BJ (cell line): ENCODE data around the gene PEX19. TPM values are rescaled to one million over a fixed set of nuclear protein-coding genes. Genes with fewer than 3 reads are reported as not detected.
"Not testable (repeated sequence)": the region's sequence is repeated elsewhere in the genome, so short reads cannot be mapped to it uniquely, and the experiment has no call there.

Experiments used
- CTCF ChIA-PET: fragments of 350-600 bp; formaldehyde crosslinking; extraction: SDS; loops from one replicate; lab custom pipeline; 2021; ENCODE audit warnings: antibody characterized with exemption, inconsistent platforms; lab: Yijun Ruan, JAX
- POLR2A ChIA-PET: fragments of 300-600 bp; sonication (Branson Sonifier 250); formaldehyde crosslinking; extraction: SDS; loops from one replicate; lab custom pipeline; 2021; ENCODE audit warnings: antibody characterized with exemption; lab: Charles Lee
- DNase-seq: peaks from one replicate; pipeline ENCODE4 v3.0.0-alpha.2; 2011; ENCODE audit warnings: low read depth
- H3K27me3 ChIP-seq: 2 replicates; pipeline ENCODE4 v1.6.0; 2011; ENCODE audit warnings: low read length; ENCODE audit not compliant: control insufficient read depth, insufficient read depth
- H3K36me3 ChIP-seq: 2 replicates; pipeline ENCODE4 v1.5.1; 2011; ENCODE audit warnings: low read length; ENCODE audit not compliant: control insufficient read depth, insufficient read depth
- H3K4me3 ChIP-seq: 2 replicates; pipeline ENCODE4 v1.5.1; 2011; ENCODE audit warnings: low read depth, mild to moderate bottlenecking, control low read depth, low read length
- polyA plus RNA-seq: library from polyadenylated mRNA; depleted of rRNA; stranded (reverse); fragments of >200 nt; gene quantifications from 2 replicates; pipeline ENCODE4 v1.2.3, GENCODE V29; 2011
- TF ChIP-seq, protein P1 (sequence below): IDR thresholded peaks from 2 replicates; pipeline ENCODE4 v1.5.1; 2011; ENCODE audit warnings: low read depth, mild to moderate bottlenecking, control low read depth, inconsistent platforms, low read length, moderate library complexity; ENCODE audit not compliant: insufficient read depth

The PEX19 gene
- polyA plus RNA-seq, 1 experiment, result 52.6 TPM

DNA sequence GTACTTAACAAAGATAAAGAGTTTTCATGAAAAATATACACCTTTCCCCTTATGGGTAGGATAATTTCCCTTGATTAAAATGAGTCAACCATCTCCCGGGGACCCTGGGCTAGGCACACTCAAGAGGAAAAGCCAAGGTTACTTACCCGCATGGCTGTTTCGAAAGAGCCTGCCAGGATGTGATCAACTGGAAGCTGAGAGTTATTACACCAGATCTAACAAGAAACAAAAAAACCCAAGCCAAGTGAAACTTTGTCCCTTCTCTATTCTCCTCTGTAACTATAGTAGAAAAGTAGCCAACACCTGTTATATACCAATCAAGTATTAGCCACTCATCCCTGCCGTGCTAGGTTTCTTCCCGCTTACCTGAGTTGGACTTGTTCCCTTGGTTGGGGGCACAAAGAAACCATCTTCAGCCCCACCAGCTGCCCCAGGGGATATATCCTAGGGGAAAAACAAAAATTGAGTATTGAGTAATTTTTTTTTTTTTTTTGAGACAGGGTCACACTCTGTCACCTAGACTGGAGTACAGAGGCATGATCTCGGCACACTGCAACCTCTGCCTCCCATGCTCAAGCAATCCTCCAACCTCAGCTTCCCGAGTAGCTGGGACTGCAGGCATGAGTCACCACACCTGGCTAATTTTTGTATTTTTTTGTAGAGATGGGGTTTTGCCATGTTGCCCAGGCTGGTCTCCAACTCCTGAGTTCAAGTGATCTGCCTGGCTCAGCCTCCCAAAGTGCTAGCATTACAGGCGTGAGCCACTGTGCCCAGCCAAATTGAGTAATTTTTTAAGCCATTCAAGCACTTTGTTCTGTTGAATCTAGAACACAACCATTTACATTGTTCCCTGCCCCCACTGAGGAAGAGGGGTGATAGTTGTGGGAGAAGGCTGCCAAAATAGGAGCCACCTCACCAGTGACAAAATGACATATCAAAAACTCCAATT, 8.4 kb upstream of the PEX19 start:
- Histone ChIP-seq H3K36me3 (peaks cover 57% of the 10 kb centered on the region), H3K4me3 (no peak overlapping the region), H3K27me3 (no peaks in the 10 kb centered on the region)
- TF ChIP-seq, protein P1, sequence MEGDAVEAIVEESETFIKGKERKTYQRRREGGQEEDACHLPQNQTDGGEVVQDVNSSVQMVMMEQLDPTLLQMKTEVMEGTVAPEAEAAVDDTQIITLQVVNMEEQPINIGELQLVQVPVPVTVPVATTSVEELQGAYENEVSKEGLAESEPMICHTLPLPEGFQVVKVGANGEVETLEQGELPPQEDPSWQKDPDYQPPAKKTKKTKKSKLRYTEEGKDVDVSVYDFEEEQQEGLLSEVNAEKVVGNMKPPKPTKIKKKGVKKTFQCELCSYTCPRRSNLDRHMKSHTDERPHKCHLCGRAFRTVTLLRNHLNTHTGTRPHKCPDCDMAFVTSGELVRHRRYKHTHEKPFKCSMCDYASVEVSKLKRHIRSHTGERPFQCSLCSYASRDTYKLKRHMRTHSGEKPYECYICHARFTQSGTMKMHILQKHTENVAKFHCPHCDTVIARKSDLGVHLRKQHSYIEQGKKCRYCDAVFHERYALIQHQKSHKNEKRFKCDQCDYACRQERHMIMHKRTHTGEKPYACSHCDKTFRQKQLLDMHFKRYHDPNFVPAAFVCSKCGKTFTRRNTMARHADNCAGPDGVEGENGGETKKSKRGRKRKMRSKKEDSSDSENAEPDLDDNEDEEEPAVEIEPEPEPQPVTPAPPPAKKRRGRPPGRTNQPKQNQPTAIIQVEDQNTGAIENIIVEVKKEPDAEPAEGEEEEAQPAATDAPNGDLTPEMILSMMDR, result no peak
- ChIA-PET POLR2A (no interaction called here), CTCF (interaction anchor here (0.9 to 3.6 kb wide), 16 partner anchors 9 to 246 kb away, joined by 3 to 53 read pairs (median 12); partner anchors contain the start of gene CASQ1)
- DNase-seq, result no peak

DNA sequence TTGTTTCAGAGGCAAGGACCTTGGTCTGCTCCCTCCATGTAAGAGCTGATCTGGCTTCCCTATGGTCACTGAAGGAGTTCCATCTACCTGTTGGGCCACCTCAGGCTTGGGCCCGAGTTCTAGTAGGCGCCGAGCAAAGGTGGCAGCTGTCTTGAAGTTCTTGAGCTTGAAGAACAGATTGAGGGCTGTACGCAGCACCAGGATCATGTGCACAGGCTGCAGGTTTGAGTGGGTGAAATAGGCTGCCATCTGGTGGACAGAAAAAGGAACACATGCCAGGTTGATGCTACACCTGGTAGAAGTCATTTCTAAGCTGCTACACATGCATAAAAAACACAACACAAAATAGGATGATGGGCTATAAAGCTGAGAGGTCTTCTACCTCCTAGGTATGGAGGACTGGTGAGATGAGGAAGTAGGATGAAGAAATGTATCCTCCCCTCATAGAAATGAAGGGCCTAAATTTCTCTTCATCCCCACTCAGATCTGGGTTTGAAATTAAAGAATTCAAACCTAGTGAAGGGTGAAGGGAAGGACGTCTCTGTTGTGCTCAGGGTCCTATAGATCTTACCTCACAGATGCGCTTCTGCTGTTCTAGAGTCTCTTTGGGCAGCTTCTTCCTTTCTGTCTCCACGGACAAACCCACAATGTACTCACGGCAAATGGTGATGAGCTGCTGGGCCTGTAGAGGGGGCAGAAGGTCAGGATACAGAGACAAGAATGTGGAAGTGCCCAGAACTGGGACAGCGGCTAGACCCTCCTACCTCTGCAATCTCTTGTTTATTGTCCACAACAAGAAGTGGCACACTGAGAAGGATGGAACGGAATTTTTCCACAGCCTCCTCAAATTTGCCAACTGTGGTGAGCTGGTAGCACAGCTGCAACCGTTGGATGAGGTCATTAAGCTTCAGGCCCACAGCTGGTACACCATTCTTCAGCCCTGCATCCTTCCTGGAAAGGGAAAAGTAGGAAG, 6.6 kb upstream of the PEX19 start:
- CTCF ChIA-PET, result interaction anchor here (0.6 to 3.6 kb wide), 48 partner anchors 11 to 207 kb away, joined by 3 to 53 read pairs (median 4); partner anchors contain the start of genes CASQ1 and IGSF8
- TF ChIP-seq, protein P1, result peak; percentile 80
- DNase-seq, result no peak
- Histone ChIP-seq H3K4me3 (no peak overlapping the region), H3K36me3 (peaks cover 50% of the 10 kb centered on the region), H3K27me3 (no peaks in the 10 kb centered on the region)
- POLR2A ChIA-PET, result no interaction called here

DNA sequence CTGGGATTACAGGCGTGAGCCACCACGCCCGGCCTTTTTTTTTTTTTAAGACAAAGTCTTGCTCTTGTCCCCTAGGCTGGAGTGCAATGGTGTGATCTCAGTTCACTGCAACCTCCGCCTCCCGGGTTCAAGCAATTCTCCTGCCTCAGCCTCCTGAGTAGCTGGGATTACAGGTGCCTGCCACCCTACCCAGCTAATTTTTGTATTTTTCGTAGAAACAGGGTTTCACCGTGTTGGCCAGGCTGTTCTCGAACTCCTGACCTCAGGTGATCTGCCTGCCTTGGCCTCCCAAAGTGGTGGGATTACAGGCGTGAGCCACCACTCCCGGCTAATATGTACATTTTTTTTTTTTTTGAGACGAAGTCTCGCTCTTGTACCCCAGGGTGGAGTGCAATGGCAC, 2.8 kb upstream of the PEX19 start:
- CTCF ChIA-PET, result interaction anchor here (0.7 to 3.0 kb wide), 3 partner anchors 95 to 202 kb away, joined by 3 to 10 read pairs (median 3); no protein-coding TSS in a partner anchor
- H3K36me3 ChIP-seq, result peaks cover 26% of the 10 kb centered on the region
- H3K27me3 ChIP-seq, DNase-seq, POLR2A ChIA-PET, H3K4me3 ChIP-seq: not testable (repeated sequence)

DNA sequence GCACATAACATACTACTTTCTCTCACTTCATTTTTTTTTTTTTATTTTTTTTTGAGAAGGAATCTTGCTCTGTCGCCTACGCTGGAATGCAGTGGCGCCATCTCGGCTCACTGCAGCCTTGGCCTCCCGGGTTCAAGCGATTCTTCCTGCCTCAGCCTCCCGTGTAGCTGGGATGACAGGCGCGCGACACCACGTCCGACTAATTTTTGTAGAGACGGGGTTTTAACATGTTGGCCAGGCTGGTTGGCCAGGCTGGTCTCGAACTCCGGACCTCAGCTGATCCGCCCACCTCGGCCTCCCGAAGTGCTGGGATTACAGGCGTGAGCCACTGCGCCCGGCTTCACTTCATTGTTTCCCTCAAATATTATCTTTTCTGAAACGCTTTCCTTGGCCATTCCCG, 573 bp upstream of the PEX19 start:
- no peak overlapping the region for H3K4me3 ChIP-seq

DNA sequence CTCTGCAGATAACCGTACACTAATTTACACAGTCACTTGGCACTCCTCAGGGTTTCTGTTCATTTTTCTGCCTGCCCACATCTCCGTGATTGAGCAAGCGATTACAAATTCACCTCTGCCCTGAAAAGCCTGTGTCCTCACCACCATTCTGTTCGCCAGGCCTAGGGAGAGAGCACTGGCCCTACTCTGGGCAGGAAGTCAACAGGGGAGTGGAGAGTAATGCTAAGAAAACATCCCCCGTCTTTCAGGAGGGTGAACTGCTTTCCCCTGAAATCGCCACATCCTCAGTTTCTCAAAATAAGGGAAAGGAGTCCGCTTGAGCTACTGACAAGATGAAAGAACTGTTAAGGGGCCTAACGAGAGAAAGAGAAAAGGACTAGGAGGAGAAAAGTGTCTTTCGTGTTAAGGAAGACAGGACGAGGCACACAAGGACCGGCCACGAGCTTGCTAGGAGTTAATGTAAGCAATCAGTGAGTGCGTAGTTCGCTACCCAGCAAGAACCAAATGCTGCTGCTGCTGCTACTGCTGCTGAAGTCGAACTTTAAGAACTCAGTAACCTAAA, 632 bp downstream of the PEX19 start:
- POLR2A ChIA-PET, result interaction anchor here (0.6 kb wide), 1 partner anchor 24 kb away, joined by 8 read pairs; no protein-coding TSS in a partner anchor
- Histone ChIP-seq H3K36me3 (peaks cover 9% of the 10 kb centered on the region), H3K4me3 (peak overlapping the region; percentile 87), H3K27me3 (no peaks in the 10 kb centered on the region)
- DNase-seq, result peak; percentile 21
- CTCF ChIA-PET, result interaction anchor here (0.8 to 2.5 kb wide), 12 partner anchors 9 to 199 kb away, joined by 3 to 11 read pairs (median 5); no protein-coding TSS in a partner anchor
- TF ChIP-seq, protein P1, result no peak

More for the DNA sequence above, 573 bp upstream of the PEX19 start:
- peaks cover 15% of the 10 kb centered on the region for H3K36me3 ChIP-seq
- no peak for DNase-seq
- ChIA-PET CTCF (interaction anchor here (1.6 to 2.5 kb wide), 6 partner anchors 9 to 200 kb away, joined by 5 to 11 read pairs (median 6); no protein-coding TSS in a partner anchor), POLR2A (no interaction called here)
- TF ChIP-seq, protein P1, result no peak
- no peaks in the 10 kb centered on the region for H3K27me3 ChIP-seq
